Right cardiac atrium (tissue), 5 donors: ENCODE measurements around the gene TAMALIN. TPM values are rescaled to one million over a fixed set of nuclear protein-coding genes. Genes with fewer than 3 reads are reported as not detected.

Experiments
- ATAC-seq, 2 donors: fragments of 200-7000 bp; cut with Tn5 transposase; one replicate each; pipeline versions ENCODE4 v1.8.0 to v1.9.1; 2020; ENCODE audit warnings: moderate library complexity in 2 of 2, mild to moderate bottlenecking in 1 of 2
- DNase-seq, 3 donors: peaks; one replicate each; pipeline ENCODE4 v3.0.0-alpha.2; 2020
- H3K27ac ChIP-seq: one replicate; pipeline ENCODE4 v1.5.1; 2013; ENCODE audit warnings: mild to moderate bottlenecking, low read length, control low read depth, moderate library complexity
- H3K27me3 ChIP-seq: one replicate; pipeline ENCODE4 v1.6.1; 2013; ENCODE audit not compliant: control insufficient read depth, insufficient read depth
- H3K4me1 ChIP-seq: one replicate; pipeline ENCODE4 v1.6.1; 2013; ENCODE audit warnings: low read length; ENCODE audit not compliant: control insufficient read depth, insufficient read depth
- H3K4me3 ChIP-seq: one replicate; pipeline ENCODE4 v1.5.1; 2013; ENCODE audit warnings: low read length, control low read depth
- H3K9me3 ChIP-seq: one replicate; pipeline ENCODE4 v1.6.1; 2013; ENCODE audit warnings: low read length; ENCODE audit not compliant: control insufficient read depth
- WGBS: extraction: QIAGEN DNeasy Blood & Tissue Kit; methylation state at CpG from one replicate; pipeline ENCODE4 v1.1.7; 2013; 5-methylcytosine and 5-hydroxymethylcytosine counted together
- intact Hi-C, 4 donors: fragments of 100-400 bp; cut with DNase I; formaldehyde crosslinking; loops; one replicate each; pipeline versions ENCODE4 v1.11.0 to v1.14.0; 2022 to 2023
- polyA plus RNA-seq: library from polyadenylated mRNA; stranded (reverse); fragments of 200-250 nt; gene quantifications from one replicate; pipeline ENCODE4 v1.2.3, GENCODE V29; 2013
- total RNA-seq, 4 donors: library from RNA; stranded (reverse); fragmentation: NEBNext Ultra II Directional; extraction: Animal tissue kit (Norgen Biotek cat#: 25700); gene quantifications; one replicate each; pipeline ENCODE4 v1.2.1, GENCODE V29; 2021
- donor health status: healthy with polysubstance abuse.
- donor health status: DM: no; HTN: yes; CAD: no.
- donor health status: DM: no; HTN: no; CAD: no.
- donor health status: DM: no; HTN: yes; CAD: no; lungs with severe emphysema.
- donor health status: DM: yes; HTN: yes; CAD: no.

Gene TAMALIN
- total and polyA plus RNA-seq, 5 donors, result 20.8 to 39.3 (median 30.3) TPM

- peaks cover 29% of the 10 kb centered on the region for H3K4me1 ChIP-seq
- peak overlapping the region; percentile 45 for H3K27ac ChIP-seq
- H3K27me3 ChIP-seq, result no peaks in the 10 kb centered on the region
- DNase-seq (peak in 1 of 3 donors; percentile 25), ATAC-seq (peak in 1 of 2 donors; percentile 10)
- no peaks in the 10 kb centered on the region for H3K9me3 ChIP-seq
- intact Hi-C loops, result no loop called here
- H3K4me3 ChIP-seq, result peak overlapping the region; percentile 12
- WGBS, result 44% methylated on average over 6 of the region's 6 CpGs
These were observed 31.7 kb downstream of the TAMALIN start for GRCh38 chr12:52038447-52038846.

- Histone ChIP-seq H3K4me3 (no peak overlapping the region), H3K9me3 (no peaks in the 10 kb centered on the region), H3K27me3 (no peaks in the 10 kb centered on the region), H3K27ac (peak overlapping the region; percentile 19), H3K4me1 (peaks cover 41% of the 10 kb centered on the region)
- 83% methylated on average over 3 of the region's 3 CpGs for WGBS
- no peak for ATAC-seq
- no peak for DNase-seq
- intact Hi-C loops, result no loop called here
These were observed 34.3 kb downstream of the TAMALIN start for GRCh38 chr12:52041035-52041434.

GRCh38 chr12:52041695-52042123, 35.0 kb downstream of the TAMALIN start:
- no peak overlapping the region for H3K4me3 ChIP-seq
- 53% methylated on average over 6 of the region's 6 CpGs for WGBS
- H3K27me3 ChIP-seq, result no peaks in the 10 kb centered on the region
- DNase-seq (peak; percentile 73 to 89 (median 83)), ATAC-seq (peak; percentile 0 to 14)
- no peaks in the 10 kb centered on the region for H3K9me3 ChIP-seq
- peak overlapping the region; percentile 61 for H3K27ac ChIP-seq
- peaks cover 39% of the 10 kb centered on the region for H3K4me1 ChIP-seq
- intact Hi-C loops, result no loop called here

- H3K4me3 ChIP-seq, result no peak overlapping the region
- no peaks in the 10 kb centered on the region for H3K9me3 ChIP-seq
- no peak for ATAC-seq
- intact Hi-C loops, result no loop called here
- peak overlapping the region; percentile 61 for H3K27ac ChIP-seq
- DNase-seq, result peak in 2 of 3 donors; percentile 53 to 58
- H3K27me3 ChIP-seq, result no peaks in the 10 kb centered on the region
- peaks cover 44% of the 10 kb centered on the region for H3K4me1 ChIP-seq
- 55% methylated on average over 8 of the region's 8 CpGs for WGBS
These were observed 36.1 kb downstream of the TAMALIN start for GRCh38 chr12:52042706-52043385.

GRCh38 chr12:52043386-52044212, 36.9 kb downstream of the TAMALIN start:
- intact Hi-C loops, result no loop called here
- H3K4me3 ChIP-seq, result peak overlapping the region; percentile 41
- DNase-seq (peak; percentile 79 to 90 (median 87)), ATAC-seq (peak; percentile 24 to 58)
- no peaks in the 10 kb centered on the region for H3K9me3 ChIP-seq
- peaks cover 42% of the 10 kb centered on the region for H3K4me1 ChIP-seq
- H3K27ac ChIP-seq, result peak overlapping the region; percentile 99
- no peaks in the 10 kb centered on the region for H3K27me3 ChIP-seq
- WGBS, result 38% methylated on average over 21 of the region's 21 CpGs

- H3K4me3 ChIP-seq, result peak overlapping the region; percentile 41
- ATAC-seq (peak; percentile 62 to 72), DNase-seq (peak; percentile 91 to 97 (median 95))
- WGBS, result 22% methylated on average over 18 of the region's 18 CpGs
- intact Hi-C loops, result no loop called here
- peaks cover 40% of the 10 kb centered on the region for H3K4me1 ChIP-seq
- H3K27me3 ChIP-seq, result no peaks in the 10 kb centered on the region
- H3K27ac ChIP-seq, result peak overlapping the region; percentile 99
- no peaks in the 10 kb centered on the region for H3K9me3 ChIP-seq
These were observed 37.7 kb downstream of the TAMALIN start for GRCh38 chr12:52044292-52044983.

- ATAC-seq (peak; percentile 8 to 60), DNase-seq (peak; percentile 76 to 90 (median 87))
- Histone ChIP-seq H3K9me3 (no peaks in the 10 kb centered on the region), H3K4me1 (peaks cover 39% of the 10 kb centered on the region), H3K4me3 (no peak overlapping the region), H3K27ac (peak overlapping the region; percentile 99), H3K27me3 (no peaks in the 10 kb centered on the region)
- WGBS, result 25% methylated on average over 4 of the region's 4 CpGs
- intact Hi-C loops, result no loop called here
These were observed 39.1 kb downstream of the TAMALIN start for GRCh38 chr12:52045794-52046199.

- H3K4me1 ChIP-seq, result peaks cover 39% of the 10 kb centered on the region
- ATAC-seq, result no peak
These were observed 40.1 kb downstream of the TAMALIN start for GRCh38 chr12:52046859-52047258.

GRCh38 chr12:52049286-52049685, 42.5 kb downstream of the TAMALIN start:
- ATAC-seq, result no peak
- no peak overlapping the region for H3K27ac ChIP-seq
- intact Hi-C loops, result no loop called here
- H3K4me1 ChIP-seq, result peaks cover 32% of the 10 kb centered on the region
- DNase-seq, result peak in 2 of 3 donors; percentile 16 to 38
- no peaks in the 10 kb centered on the region for H3K27me3 ChIP-seq
- no peak overlapping the region for H3K4me3 ChIP-seq
- H3K9me3 ChIP-seq, result no peaks in the 10 kb centered on the region
- WGBS, result 74% methylated on average over 4 of the region's 4 CpGs

More at GRCh38 chr12:52046859-52047258, 40.1 kb downstream of the TAMALIN start:
- 94% methylated on average over 7 of the region's 7 CpGs for WGBS
- no peaks in the 10 kb centered on the region for H3K9me3 ChIP-seq
- H3K27me3 ChIP-seq, result no peaks in the 10 kb centered on the region
- peak in 1 of 3 donors; percentile 36 for DNase-seq
- H3K4me3 ChIP-seq, result no peak overlapping the region
- intact Hi-C loops, result no loop called here
- no peak overlapping the region for H3K27ac ChIP-seq

- H3K27me3 ChIP-seq, result no peaks in the 10 kb centered on the region
- intact Hi-C loops, result no loop called here
These were observed 42.9 kb downstream of the TAMALIN start for GRCh38 chr12:52049688-52050087.

More at GRCh38 chr12:52049688-52050087, 42.9 kb downstream of the TAMALIN start:
- no peak overlapping the region for H3K4me3 ChIP-seq
- DNase-seq (no peak), ATAC-seq (no peak)
- peak overlapping the region; percentile 97 for H3K27ac ChIP-seq
- H3K9me3 ChIP-seq, result no peaks in the 10 kb centered on the region
- peaks cover 32% of the 10 kb centered on the region for H3K4me1 ChIP-seq
- 88% methylated on average over 5 of the region's 5 CpGs for WGBS
